Muscle of leg (tissue), 11 donors: ENCODE data around the gene FLACC1. TPM values are rescaled to one million over a fixed set of nuclear protein-coding genes. Genes with fewer than 3 reads are reported as not detected.
"Not testable (repeated sequence)": the region's sequence is repeated elsewhere in the genome, so short reads cannot be mapped to it uniquely, and the experiment has no call there.

Experiments used
- DNase-seq: peaks from one replicate; pipeline ENCODE4 v3.0.0; 2013
- H3K27ac ChIP-seq: one replicate; pipeline ENCODE4 v1.5.1; 2013; ENCODE audit warnings: mild to moderate bottlenecking, low read length, control low read depth
- H3K27me3 ChIP-seq: one replicate; pipeline ENCODE4 v1.6.1; 2013; ENCODE audit warnings: low read length; ENCODE audit not compliant: control insufficient read depth, insufficient read depth
- H3K36me3 ChIP-seq: one replicate; pipeline ENCODE4 v1.6.1; 2013; ENCODE audit warnings: low read length; ENCODE audit not compliant: control insufficient read depth, insufficient read depth
- H3K4me1 ChIP-seq: one replicate; pipeline ENCODE4 v1.6.1; 2013; ENCODE audit warnings: low read length; ENCODE audit not compliant: control insufficient read depth, insufficient read depth
- H3K4me3 ChIP-seq: one replicate; pipeline ENCODE4 v1.5.1; 2013; ENCODE audit warnings: low read length, control low read depth
- H3K9me3 ChIP-seq: replicated peaks from 2 replicates; pipeline ENCODE4 v1.6.1; 2013; ENCODE audit warnings: low read depth, low read length; ENCODE audit not compliant: control insufficient read depth
- WGBS: methylation state at CpG from one replicate; pipeline ENCODE4 v1.1.5; 2013; ENCODE audit warnings: missing lambda C conversion rate; ENCODE audit not compliant: insufficient coverage; 5-methylcytosine and 5-hydroxymethylcytosine counted together
- polyA plus RNA-seq, 8 donors: library from polyadenylated mRNA; unstranded; fragments of 120-200 nt; gene quantifications; one replicate each; pipeline versions ENCODE4 v1.2.1 to v1.2.3, GENCODE V29; 2013; ENCODE audit warnings: inconsistent platforms in 1 of 8, low replicate concordance in 1 of 8; ENCODE audit not compliant: insufficient read length in 8 of 8, insufficient read depth in 1 of 8
- total RNA-seq: library from RNA; stranded (reverse); fragments of 120-200 nt; gene quantifications from one replicate; pipeline ENCODE4 v1.2.4, GENCODE V29; 2013

Gene FLACC1
- total and polyA plus RNA-seq, 9 donors: 0.90 to 2.3 (median 1.5) TPM

DNA sequence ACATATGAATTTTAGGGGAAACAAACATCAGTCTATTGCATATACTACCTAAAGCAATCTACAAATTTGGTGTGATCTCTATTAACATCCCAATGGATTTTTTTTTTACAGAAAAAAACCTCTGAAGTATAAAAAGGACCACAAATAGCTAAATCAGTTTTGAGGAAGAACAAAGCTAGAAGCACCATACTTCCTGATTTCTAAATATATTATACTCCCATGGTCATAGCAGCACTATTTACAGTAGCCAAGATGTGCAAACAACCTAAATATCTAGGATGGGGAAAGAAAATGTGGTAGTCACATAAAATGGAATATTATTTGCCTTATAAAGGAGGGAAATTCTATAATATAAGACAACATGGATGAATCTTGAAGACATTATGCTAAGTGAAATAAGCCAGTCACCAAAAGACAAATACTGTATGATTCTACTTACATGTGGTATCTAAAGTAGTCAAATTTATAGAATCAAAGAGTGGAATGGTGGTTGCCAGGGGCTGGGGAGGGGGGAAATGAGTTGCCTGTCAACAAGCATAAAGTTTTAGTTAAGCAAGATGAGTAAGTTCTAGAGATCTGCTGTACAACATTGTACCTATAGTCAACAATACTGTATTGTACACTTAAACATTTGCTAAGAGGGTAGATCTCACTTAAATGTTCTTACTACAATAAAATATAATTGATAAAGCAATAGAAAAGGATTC is 114.4 kb downstream of the FLACC1 start:
- Histone ChIP-seq H3K36me3 (no peaks in the 10 kb centered on the region), H3K27me3 (no peaks in the 10 kb centered on the region), H3K9me3 (no peaks in the 10 kb centered on the region), H3K4me1 (no peaks in the 10 kb centered on the region), H3K27ac (no peak overlapping the region), H3K4me3 (no peak overlapping the region)
- DNase-seq: no peak

DNA sequence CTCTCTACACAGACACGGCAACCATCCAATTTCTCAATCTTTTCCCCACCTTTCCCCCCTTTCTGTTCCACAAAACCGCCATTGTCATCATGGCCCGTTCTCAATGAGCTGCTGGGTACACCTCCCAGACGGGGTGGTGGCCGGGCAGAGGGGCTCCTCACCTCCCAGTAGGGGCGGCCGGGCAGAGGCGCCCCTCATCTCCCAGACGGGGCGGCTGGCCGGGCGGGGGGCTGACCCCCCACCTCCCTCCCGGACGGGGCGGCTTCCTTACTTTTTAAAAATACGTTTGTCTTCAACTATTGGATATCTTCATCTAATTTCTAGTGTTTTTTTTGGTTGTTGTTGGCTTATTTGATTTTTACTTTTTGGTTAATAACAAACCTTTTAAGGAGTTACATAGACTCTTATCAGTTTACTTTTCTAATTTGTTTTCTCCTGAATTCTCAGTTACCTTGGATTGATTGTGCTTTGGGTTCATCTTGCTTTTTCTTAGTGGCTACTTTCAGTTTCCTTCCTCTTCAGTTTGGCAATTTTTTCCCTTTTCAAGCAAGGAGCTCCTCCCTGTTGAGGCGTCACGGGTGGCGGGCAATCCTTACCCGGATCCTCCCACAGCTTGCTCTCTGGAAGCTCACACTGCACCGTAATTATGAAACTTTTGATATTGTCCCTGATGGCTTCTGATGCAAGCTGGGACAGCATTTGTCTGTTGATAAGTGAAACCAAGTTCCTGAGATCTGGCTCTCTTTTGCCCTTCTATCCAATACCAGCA is 117.8 kb downstream of the FLACC1 start:
- not testable (repeated sequence) for H3K36me3 ChIP-seq, H3K4me3 ChIP-seq, H3K4me1 ChIP-seq, H3K9me3 ChIP-seq, H3K27me3 ChIP-seq, H3K27ac ChIP-seq
- DNase-seq: peak; percentile 54
- WGBS: 90% methylated on average over 11 of the region's 21 CpGs

Other genes starting within 250 kb of the FLACC1 start
- gene CFLAR, start 241.2 kb downstream of the FLACC1 start, total RNA-seq: 48.9 TPM
- 10 to 100 TPM; 27.4 to 47.6 (median 31.4) TPM for gene CFLAR, start 241.2 kb downstream of the FLACC1 start, polyA plus RNA-seq
- gene CASP10, start 174.2 kb downstream of the FLACC1 start, total RNA-seq: 6.7 TPM
- gene CASP10, start 174.2 kb downstream of the FLACC1 start, polyA plus RNA-seq: 1 to 10 TPM; 4.3 to 7.6 (median 5.3) TPM
- 9.3 TPM for gene CASP8, start 96.8 kb downstream of the FLACC1 start, total RNA-seq
- gene CASP8, start 96.8 kb downstream of the FLACC1 start, polyA plus RNA-seq: 10 to 100 TPM in 2 of 8 donors, 1 to 10 TPM in 6; 5.5 to 11.5 (median 7.8) TPM
- gene TRAK2, start 94.1 kb upstream of the FLACC1 start, total RNA-seq: 27.4 TPM
- 10 to 100 TPM; 18.9 to 33.8 (median 25.6) TPM for gene TRAK2, start 94.1 kb upstream of the FLACC1 start, polyA plus RNA-seq
- 34.5 TPM for gene STRADB, start 94.4 kb upstream of the FLACC1 start, total RNA-seq
- gene STRADB, start 94.4 kb upstream of the FLACC1 start, polyA plus RNA-seq: 10 to 100 TPM; 32.8 to 60.5 (median 40.9) TPM